GM19238 (cell line): ENCODE data around the gene ATG10.
"Not testable (repeated sequence)": the region's sequence is repeated elsewhere in the genome, so short reads cannot be mapped to it uniquely, and the experiment has no call there.

ENCODE experiments used
- DNase-seq: peaks from one replicate; pipeline ENCODE4 v3.0.0; 2011; ENCODE audit warnings: low spot score; ENCODE audit not compliant: insufficient read length

The ATG10 gene

GRCh38 chr5:82054004-82054710 lies 82.3 kb downstream of the ATG10 start:
- DNase-seq = no peak

- DNase-seq = no peak
These were observed 85.2 kb downstream of the ATG10 start for GRCh38 chr5:82057051-82057450.

GRCh38 chr5:82058710-82059109 lies 86.9 kb downstream of the ATG10 start:
- peak; percentile 4 for DNase-seq

- DNase-seq = no peak
These were observed 95.0 kb downstream of the ATG10 start for GRCh38 chr5:82066791-82067190.

- DNase-seq = not testable (repeated sequence)
These were observed 96.2 kb downstream of the ATG10 start for GRCh38 chr5:82068042-82068441.

DNA sequence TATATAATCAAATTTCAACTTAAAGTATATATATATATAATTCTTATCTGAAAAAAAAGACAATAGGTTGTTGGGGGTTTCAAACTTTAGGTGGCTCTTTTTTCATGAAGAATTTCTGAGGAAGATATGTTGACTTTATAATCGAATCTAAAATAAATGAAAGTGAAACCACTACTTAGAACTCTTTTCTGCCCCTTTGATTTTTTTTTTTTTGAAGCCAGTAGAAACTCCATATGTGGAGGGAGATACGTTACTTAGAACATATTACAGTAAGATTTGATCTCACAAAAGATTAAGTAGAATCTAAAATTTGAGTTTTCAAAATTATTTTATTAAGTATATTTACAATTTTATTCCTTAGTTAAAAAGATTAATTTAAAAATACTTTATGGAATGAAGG lies 96.9 kb downstream of the ATG10 start:
- DNase-seq = no peak

DNA sequence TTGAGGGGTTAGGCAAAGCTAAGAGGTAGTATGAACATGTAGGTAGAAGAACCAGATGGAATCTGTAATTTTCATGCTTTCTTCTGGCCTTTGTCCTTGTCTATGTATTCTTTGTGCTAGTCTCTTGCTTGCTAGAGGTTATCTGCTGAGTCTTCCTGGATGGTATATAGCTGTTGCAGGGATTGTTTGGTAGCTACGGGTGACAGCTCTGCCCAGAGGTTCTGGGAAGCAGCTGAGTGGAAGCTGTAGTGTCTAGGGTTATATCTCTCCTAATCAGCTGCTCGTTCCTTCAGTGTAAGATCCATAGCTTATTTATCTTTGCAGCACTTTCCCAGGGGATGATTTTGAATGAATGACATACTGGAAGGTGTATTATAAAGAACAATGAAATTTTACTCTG lies 100.3 kb downstream of the ATG10 start:
- DNase-seq = no peak

- DNase-seq = no peak
These were observed 101.4 kb downstream of the ATG10 start for GRCh38 chr5:82073179-82073578.

- no peak for DNase-seq
These were observed 103.1 kb downstream of the ATG10 start for GRCh38 chr5:82074950-82075349.

GRCh38 chr5:82077496-82077895 lies 105.7 kb downstream of the ATG10 start:
- no peak for DNase-seq

DNA sequence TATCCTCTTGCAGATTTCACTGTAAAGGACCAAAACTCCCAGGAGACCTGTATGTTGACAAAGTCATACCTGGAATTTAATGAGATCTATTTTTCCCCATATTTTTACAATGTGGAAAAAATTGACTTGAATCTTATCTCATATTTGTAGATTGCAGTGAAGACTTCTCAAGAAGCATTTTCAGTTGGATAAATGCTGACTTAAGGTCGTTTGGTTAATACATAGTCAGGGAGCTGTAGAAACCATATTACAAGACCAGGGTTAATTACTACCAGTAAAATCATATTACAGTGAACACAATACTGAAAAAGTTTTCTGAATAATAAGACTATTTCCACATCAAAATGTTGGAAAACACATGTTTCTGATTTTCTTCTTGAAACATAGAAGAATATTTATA lies 119.8 kb downstream of the ATG10 start:
- DNase-seq = no peak

- no peak for DNase-seq
These were observed 123.7 kb downstream of the ATG10 start for GRCh38 chr5:82095536-82095935.

- no peak for DNase-seq
These were observed 124.4 kb downstream of the ATG10 start for GRCh38 chr5:82096249-82096648.

DNA sequence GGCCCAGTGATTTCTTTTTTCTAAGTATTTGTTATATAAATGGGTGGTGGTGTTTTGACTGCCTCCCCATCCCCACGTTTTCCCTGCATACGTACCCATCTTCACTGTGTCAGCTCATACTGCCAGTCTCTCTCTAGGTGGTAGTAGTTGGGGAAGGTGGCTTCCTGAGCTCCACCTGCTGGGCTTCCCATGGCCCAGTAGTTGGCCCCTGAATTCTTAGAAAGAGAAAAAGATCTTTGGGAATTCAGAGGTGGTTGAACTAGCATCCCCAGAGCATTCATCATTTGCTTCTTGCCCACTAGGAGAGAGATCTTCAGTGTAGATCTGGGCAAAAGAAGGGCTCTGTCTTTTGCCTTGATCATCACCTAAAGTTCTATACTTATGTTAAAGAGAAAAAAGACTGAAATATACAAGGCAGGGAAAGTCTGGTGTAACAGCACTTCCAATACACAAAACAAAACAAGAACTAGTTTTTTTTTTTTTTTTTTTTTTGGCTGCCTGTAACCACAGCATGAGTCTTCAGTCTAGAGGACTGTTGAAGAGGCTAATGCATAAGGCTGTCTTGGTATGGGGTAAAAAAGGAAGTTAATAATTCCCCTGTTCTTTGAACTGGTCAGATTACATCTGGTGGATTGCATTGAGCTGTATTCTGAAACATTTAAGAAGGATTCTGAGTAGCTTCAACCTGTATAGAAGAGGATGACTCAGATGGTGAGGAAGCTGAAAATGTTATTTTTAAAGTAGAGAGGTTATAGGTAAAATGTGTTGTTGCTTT lies 128.7 kb downstream of the ATG10 start:
- DNase-seq = no peak

DNA sequence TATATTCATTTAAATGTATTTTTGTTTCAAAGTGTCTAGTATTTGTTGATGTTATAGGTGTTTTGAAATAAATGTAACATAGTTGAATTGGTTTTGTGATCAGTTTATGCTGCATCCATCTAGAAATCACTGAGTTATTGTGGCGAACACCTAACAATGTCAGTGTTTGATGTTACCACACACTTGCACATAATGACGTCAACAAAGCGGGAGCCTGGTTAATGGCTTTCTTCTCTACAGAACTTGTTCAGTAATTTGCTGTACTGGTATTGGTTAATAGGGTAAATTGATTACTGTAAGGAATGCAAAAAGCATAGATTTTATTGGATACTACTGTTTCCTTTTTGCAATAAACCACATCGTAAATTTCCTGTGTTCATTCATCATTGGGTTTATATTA lies 133.0 kb downstream of the ATG10 start:
- no peak for DNase-seq

DNA sequence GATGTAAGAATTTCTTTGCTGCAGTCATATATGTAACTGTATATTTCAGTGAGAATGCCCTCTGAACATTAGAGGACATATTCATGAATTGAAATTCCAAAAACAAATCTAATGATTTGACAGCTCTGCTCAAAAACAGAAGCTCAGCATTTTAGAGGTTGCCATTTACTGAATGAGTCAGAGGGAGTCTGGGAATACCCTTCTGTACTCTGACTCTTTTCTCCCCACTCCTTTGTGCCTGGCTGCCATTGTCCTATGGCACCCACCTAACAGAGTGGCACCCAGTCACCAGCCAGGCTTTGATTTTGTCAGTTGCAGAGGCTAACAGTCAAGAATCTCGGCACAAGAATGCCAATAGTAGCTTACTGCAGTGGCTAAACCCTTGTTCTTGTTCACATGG lies 133.6 kb downstream of the ATG10 start:
- no peak for DNase-seq

DNA sequence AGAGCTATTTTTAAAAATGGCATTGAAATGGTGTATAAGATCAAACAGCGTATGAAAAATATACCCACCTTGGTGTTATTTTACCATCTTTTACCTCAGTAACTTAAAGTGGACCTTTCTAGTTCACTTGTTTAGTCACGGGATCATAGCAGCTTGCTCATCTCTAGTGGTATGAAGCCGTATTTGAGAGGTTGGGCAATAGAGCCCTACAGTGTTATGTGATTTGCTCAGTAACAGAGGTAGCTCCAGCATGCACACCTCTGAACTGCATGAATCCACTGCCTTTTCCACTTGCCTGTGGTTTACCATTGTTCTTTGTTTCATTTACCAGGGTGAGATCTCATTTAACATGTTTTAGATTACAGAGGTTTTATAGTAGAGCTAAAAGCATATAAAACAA lies 134.4 kb downstream of the ATG10 start:
- DNase-seq = no peak

DNA sequence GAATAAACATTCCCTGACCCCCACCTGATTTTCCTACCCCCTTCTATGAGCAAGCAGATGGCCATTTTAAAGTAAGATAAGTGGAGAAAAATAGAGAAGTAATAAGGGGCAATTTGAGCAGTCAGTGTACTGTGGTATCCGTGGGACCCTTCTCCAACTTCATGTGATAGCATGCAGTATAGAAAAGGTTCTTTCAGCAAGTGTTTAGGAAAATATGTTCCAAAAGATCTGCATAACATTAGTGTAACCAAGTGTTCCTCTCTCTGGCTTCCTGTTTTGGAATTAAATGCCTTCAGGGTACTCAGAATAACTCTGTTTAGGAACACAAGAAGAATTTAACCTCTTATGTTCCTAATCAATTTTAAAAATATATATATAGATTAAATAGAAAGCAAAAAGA lies 134.9 kb downstream of the ATG10 start:
- no peak for DNase-seq

DNA sequence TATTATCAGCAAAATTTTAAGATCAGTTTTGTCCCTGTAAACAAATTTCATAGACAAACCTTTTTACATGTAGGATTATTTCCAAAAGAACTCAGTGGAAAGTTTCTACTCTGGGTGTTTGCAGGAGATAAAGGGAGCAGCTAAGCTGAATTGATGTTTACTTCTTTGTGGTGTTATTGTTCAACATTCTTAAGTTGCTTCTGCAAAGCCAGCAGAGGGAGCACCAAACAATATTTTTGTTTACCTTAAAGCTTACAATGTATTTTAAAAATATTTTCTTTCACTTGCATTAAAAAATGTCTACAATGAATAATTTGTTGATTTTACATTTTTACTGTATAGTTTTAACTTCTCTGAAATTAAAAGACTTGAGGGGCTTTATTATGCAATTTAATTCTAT lies 135.4 kb downstream of the ATG10 start:
- DNase-seq = no peak

DNA sequence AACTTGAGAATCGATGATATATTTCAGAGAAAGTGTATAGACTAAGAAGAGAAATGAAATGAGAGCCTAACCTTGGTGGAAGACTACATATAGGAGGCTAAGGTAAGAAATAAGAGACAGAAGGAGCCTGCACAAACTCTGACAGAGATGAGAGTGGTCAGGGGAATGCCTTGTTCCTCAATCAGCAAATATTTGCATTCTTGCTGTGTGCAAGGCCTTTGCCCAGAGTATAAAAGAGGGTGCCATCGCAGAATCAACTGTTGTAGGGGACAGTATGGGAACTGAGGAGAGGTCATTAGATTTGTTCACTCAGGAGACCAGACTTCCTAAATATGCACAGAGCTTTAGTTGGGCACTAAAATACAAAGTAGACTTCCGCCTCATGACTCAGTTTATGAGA lies 137.2 kb downstream of the ATG10 start:
- no peak for DNase-seq

DNA sequence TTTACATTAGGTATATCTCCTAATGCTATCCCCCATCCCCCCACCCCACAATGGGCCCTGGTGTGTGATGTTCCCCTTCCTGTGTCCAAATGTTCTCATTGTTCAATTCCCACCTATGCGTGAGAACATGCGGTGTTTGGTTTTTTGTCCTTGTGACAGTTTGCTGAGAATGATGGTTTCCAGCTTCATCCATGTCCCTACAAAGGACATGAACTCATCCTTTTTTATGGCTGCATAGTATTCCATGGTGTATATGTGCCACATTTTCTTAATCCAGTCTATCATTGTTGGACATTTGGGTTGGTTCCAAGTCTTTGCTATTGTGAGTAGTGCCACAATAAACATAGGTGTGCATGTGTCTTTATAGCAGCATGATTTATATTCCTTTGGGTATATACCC lies 138.1 kb downstream of the ATG10 start:
- not testable (repeated sequence) for DNase-seq

DNA sequence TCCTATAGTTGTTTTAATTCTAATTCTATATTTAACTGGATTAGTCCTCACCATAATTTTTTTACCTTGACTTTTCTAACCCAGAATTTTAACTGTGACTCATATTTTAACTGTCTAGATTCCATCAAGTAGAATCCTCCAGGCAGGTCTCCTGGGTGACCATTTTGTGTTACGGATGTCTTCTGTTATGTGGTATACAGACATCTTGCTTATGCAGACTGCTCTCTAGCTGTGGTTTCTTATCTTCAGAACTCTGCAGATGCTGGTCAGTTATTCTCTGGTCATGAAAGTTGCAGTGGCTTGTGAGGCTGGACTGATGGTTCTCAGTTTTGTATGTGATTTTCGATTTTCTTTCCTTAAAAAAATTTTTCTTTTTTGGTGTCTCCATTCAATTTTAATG lies 139.4 kb downstream of the ATG10 start:
- no peak for DNase-seq

- DNase-seq = no peak
These were observed 144.0 kb downstream of the ATG10 start for GRCh38 chr5:82115858-82116257.
